IPS-18c (cell line): Measurements from ENCODE around the gene STX16.

Experiments
- H3K4me3 ChIP-seq: 2 replicates; pipeline ENCODE4 v1.7.0; 2013; ENCODE audit warnings: low read depth, mild to moderate bottlenecking, low read length, moderate library complexity; ENCODE audit not compliant: insufficient read depth
- H3K9me3 ChIP-seq: one replicate; pipeline ENCODE4 v1.6.1; 2013; ENCODE audit warnings: mild to moderate bottlenecking, low read length, moderate library complexity; ENCODE audit not compliant: control insufficient read depth, insufficient read depth

Gene STX16

DNA sequence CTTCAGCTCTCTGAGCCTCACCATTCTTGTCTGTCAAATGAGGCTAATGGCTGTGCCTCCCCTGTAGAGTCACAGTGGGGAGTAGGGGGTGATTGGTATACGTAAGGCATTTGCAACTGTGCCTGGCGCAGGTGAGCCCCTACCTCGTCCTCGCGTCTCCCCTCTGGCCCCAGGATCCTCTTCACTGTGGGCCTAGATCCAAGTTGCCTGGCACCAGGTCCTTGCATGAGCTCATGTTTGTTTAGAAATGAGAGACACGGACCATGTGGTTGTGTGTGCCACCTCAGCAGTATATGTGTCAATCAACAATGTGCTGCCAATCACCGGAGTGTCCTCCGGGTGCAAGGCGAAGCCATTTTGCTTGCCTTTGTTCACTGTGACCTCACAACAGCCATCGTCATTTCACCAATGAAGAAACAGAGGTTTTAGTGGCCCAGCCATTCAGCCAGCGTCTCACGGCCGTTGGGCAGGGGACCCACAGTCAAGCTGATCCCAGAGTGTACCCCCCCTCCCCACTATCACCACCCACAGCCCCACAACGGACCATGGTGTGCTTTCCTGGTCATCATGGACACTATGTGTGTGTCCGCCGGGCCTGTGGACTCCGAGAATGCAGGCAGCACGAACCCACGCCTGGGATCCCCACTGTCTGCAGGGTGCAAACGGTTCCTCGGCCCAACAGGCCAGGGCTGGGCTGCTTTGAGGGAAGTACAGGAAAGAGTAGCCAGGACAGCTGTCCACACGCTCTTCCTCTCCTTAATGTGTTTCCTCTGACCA, 35.9 kb upstream of the STX16 start:
- Histone ChIP-seq H3K4me3 (no peak overlapping the region), H3K9me3 (no peaks in the 10 kb centered on the region)

DNA sequence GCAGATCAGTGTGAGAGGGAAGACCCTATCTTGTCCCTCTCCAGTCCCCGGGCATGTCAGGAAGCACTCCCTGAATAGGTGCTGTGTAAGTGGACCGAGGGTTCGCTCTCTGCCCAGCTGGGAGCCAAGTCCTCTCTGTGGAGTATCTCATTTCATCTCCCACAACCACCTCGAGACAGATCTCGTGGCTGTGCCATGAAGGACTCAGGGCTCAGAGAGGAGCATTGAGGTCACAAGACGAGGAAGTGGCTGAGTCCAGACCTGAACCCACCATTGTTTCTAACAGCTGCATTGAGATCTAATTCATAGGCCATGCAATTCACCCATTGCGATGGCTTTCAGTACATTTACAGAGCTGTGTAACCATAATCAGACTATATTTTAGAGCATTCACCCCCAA, 34.7 kb upstream of the STX16 start:
- H3K4me3 ChIP-seq: no peak overlapping the region

DNA sequence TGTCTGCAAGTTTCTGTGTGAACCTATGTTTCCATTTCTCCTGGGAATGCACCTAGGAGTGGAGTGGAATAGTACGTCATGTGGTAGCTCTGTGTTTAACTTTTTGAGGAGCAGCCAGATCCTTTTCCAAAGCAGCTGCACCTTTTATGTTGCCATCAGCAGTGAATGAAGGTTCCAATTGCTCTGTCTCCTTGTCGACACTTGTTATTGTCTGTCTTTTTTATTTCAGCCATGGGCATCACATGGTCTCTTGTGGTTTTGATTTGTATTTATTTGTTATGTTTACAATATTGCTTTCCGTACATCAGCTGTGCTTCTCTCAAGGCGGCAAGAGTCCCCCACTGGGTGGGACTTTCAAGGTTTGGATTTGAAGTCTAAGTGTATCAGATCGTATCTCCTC, 33.9 kb upstream of the STX16 start:
- H3K9me3 ChIP-seq: no peaks in the 10 kb centered on the region
- H3K4me3 ChIP-seq: no peak overlapping the region

More for the DNA sequence above, 34.7 kb upstream of the STX16 start:
- no peaks in the 10 kb centered on the region for H3K9me3 ChIP-seq

DNA sequence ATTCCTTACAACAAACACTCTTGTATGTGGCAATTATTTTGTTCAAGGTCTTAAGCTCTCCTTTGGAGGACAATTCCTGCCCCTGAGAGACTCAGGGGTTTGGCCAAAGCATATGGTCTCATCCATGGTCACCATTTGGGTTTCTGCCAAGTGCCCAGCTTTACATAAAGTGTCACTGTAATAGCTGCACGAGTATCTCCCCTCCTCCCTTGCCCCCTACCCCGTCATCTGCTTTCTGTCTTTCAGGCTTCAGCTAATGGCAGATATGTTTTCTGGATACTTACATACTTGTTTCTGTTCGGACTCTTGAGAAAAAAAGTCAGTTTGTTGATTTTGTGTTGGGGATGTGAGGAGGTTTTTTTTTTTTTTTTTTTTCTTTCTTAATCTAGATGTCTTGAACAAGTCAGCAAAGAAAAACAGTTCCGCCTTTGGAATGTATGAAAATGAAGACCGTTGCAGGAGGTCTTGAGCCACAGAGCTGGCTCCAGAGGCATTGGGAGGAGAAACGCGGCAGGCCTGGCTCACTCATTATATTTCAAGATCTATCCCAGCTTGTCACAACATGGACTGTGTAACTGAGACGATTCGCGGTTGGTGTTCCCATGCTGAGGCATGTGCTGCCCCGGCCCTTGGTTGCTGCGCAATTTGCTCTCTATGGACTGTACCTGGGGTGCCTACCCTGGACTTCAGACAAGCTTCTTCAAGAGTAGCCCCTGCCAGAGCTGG, 32.6 kb upstream of the STX16 start:
- Histone ChIP-seq H3K9me3 (peaks cover 6% of the 10 kb centered on the region), H3K4me3 (no peak overlapping the region)

DNA sequence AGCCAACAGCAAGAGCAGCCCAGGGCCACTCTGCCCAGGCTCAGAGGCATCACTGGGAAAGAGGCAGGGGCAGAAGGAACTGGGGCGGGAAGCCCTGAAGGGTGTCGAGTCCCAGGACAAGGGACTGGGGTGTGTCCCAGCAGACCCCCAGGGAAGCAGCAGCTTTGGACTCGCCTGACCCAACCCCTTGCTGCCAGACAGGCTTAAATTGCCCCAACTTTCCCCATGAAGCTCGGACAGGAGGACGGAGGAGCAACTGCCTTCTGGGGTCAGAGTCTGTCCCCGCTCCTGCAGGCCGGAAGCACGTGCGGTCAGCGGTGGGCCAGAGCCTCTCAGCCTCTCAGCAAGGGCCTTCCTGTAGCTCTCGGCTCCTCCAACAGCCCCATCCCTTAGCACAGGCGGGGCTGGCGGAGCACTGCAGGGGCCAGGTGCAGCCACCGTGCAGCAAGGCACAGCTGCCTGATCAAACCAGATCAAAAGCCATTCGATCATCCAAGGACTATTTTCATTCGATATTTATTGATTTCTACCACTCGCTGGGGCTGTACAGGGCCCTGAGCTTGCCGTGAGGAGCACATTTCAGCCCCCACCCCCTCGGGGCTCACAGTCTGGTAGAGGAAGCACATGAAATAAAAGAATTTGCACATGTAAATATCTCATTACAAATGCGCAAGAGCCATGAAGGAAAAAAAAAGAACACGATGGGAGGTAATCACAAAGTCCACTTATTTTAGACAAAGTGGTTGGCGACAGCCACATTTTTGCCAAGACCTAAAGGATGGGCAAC, 31.8 kb upstream of the STX16 start:
- Histone ChIP-seq H3K9me3 (peaks cover 6% of the 10 kb centered on the region), H3K4me3 (no peak overlapping the region)

DNA sequence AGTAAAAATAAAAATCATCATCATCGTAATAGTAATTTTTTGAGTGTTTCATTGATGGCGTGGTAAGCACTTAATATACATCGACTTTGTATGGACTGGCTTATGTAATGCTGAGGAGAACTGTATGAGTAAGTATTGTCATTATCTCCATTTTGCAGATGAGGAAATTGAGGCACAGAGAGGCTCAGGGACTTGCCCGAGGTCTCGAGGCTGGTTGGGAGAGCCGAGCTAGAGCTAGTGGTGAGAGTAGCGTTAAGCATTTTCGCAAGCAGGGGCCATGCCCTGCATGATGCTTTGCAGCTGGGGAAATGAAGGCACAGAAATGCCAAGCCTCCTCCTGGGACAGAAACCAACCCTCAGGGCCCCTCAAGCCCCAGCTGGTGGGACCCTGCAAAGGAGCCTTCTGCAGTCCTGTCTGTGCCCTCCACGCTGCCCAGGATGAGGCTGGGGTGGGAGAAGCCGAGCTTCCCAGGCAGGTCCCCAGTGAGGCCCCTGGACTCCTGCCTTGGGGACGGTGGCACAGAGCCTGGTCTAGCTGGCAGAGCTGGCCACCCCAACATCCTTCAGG, 31.1 kb upstream of the STX16 start:
- no peak overlapping the region for H3K4me3 ChIP-seq
- H3K9me3 ChIP-seq: peaks cover 6% of the 10 kb centered on the region

DNA sequence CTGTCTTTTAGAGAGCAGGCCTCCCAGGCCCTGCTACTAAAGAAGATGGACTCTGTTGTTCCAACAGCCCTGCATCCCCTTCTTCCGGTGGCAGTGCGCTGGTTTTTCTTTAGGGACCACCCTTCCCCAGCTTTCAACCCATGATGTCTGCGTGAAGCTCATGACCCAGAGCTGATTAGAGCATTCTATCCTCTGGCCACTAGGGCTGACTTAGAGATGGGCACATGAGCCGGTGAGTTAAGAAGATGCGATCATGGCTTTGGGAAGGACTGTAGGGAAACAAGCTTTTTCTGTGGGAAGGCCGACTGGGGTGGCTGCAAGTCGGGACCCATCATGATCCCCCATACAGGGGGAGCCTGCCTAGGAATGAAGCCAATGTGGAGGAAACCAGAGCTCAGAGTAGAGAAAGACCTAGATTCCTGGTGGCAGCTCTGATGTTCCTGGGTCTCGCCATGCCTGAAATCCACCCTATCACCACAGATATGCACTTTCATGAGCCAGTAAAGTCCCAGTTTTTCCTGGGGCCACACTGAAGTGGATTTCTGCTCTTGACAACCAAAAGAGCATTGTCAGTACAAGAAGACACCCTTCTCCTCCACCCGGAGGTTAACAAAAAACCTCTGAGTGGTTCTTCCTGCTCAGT, 29.1 kb upstream of the STX16 start:
- no peak overlapping the region for H3K4me3 ChIP-seq
- H3K9me3 ChIP-seq: peaks cover 6% of the 10 kb centered on the region

DNA sequence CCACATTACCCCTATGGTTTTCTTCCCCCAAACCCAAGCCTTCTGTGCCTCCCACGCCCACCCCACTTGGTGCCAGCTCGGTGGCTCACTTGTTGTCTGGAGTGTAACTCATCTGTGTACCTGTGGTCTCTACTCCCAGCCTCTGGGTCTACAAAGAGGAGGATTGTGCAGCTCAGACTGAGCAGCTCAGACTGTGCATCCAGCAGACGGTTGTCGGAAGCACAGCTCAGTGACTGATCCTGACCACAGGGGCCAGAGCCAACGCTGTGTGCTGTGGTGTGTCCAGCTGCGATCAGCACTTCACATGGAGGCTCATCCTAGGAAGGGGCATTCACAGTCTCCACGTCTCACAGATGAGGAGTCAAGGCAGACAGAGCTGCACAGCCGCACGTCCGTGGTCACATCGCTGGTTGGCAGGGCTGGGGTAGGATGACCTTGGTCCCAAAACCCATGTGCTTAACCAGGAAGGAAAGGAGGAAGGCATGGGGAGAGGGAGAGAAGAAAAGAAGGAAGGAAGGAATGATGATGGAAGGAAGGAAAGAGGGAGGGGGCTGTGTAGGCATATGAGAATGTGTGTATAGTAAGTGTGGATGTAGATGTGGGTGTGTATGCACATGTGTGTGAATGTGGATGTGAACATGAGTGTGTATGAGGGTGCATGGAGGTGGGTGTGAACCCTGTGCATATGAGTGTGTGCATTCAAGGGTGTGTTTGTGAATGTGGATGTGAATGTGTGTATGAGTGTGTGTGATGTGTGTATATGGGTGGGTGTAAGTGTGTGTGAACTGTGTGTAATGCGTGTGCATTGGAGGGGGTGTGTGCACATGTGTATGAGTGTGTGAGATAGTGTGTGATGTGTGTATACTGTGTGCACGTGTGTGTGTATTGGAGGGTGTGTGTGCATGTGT, 28.2 kb upstream of the STX16 start:
- no peak overlapping the region for H3K4me3 ChIP-seq
- H3K9me3 ChIP-seq: peaks cover 6% of the 10 kb centered on the region

DNA sequence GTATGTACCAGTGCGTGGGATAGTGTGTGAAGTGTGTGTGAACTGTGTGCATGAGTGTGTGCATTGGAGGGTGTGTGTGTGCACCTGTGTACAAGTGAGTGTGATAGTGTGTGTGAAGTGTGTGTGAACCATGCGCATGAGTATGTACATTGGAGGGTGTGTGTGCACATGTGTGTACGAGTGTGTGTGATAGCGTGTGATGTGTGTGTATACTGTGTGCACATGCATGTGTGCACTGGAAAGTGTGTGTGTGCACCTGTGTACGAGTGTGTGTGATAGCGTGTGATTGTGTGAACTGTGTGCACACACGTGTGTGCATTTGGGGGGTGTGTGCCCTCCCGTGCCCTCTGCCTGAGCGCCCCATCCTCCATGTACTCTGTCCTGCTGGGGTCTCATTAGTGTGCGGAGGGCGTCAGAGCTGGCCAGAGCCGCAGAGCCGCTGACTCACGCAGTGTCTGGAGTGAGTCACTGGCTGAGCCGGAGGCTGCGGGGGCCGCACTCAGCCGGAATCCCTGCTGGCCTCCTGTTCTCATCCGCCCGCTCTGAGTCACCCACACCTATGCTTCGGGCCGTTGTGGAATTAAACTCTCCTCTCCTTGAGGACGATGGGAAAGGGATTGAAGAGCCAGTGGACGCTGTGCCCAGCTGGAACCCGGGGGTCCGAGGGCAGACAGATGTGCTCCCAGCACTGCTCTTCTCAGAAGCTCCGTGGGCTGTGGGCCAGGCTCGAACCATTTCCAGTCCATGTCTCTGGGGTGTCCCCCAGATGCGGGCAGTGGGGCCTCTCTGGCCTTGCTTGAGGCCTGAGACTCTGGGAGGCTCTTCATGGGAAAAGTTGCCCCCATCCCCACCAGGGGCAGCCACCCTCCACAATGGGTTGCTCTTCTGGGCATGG, 27.3 kb upstream of the STX16 start:
- no peak overlapping the region; the same call in 1 of the 2 replicates for H3K4me3 ChIP-seq
- peaks cover 6% of the 10 kb centered on the region for H3K9me3 ChIP-seq

DNA sequence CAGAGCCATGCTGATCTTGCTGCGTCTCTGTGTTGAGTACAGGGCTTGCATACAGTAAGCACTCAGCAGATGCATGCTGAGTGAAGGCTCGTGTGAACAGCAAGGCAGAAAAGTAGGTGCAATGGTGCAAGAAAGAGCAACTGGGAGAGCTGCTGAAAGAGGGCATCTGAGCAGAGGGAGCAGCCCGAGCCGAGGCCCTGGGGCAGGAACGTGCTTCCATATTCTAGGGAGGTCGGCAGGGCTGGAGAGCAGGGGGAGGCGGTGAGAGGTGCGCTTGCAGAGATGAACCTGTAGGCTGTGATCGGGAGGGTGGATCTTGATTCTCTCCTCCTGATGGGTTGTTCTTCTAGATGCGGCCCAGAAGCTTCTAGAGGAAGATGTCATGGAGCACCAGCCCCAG, 26.4 kb upstream of the STX16 start:
- no peak overlapping the region for H3K4me3 ChIP-seq
- peaks cover 6% of the 10 kb centered on the region for H3K9me3 ChIP-seq

DNA sequence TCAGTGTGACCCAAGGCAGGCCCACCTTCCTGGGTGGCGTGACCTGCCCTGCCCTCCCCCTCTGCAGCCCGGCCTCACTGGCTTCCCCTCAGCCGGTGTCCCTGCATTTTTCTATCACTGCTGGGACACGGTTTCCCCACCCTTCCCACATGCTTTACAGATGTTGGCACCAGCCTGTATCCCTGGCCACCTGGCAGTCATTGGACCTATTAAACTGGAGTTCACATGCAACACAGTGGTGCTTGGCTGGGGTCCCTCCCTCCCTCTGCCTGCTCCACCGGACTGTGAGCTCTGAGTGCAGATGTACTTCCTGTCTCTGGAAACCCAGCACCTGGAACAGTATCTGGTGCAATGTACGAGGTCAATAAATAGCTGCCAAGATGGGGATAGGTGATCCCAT, 25.5 kb upstream of the STX16 start:
- peaks cover 6% of the 10 kb centered on the region for H3K9me3 ChIP-seq
- no peak overlapping the region for H3K4me3 ChIP-seq

DNA sequence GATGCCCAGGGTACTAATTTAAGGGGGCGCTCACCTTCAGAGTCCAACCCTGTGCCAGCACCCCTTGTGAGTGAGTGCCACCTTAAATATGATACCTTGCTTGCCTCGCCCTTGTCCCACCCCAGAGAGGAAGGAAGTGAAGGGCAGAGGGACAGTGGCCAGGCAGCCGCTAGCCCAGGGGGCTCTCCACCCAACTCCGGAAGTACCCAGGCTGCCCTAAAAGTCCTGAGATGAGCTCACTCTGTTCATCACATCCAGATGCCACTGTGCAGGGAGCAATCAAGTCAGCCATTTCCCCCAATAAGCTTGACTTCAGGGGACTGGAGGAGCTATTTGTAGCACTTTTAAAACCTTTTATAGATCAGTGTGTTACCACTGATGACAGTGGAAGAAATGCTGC, 25.0 kb upstream of the STX16 start:
- no peak overlapping the region for H3K4me3 ChIP-seq
- peaks cover 6% of the 10 kb centered on the region for H3K9me3 ChIP-seq

DNA sequence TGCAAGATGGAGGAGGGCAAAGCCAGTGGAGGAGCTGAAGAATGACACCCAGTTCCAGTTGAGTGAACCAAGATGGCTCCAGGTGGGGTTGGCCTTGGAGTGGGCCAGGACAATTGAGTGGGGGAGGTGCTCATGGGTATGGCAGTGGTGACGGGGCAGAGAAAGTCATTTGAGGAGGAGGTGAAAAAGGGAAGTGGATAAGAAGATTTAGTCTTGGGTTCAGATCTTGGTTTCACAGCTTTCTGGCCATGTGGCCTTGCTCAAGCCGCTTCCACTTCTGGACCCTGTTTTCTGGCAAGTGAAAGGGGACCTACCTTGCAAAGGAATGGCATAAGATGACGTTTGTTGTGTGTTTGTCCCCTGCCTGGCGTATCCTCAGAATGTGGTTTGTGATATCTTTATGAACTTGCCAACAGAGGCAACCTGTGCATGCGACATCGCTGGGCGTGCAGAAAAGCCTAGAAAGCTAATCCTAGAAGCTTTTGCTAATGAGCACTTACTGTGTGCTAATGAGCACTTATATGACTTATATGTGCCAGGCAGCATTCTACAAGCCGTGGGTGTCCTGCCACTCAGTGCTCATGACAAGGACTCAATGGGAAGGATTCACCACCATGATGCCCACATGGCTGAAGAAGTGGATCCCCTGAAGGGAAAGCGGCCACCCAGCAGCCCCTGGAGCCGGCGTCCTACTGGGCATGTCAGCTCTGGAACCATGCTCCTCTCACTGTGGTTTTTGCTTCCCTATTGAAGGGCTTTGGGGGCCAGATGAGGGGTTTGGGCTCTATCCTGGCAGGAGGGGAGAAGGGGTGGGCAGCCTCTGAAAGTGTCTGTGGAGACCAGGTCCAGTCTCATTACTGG, 23.6 kb upstream of the STX16 start:
- H3K4me3 ChIP-seq: no peak overlapping the region
- H3K9me3 ChIP-seq: peaks cover 5% of the 10 kb centered on the region

DNA sequence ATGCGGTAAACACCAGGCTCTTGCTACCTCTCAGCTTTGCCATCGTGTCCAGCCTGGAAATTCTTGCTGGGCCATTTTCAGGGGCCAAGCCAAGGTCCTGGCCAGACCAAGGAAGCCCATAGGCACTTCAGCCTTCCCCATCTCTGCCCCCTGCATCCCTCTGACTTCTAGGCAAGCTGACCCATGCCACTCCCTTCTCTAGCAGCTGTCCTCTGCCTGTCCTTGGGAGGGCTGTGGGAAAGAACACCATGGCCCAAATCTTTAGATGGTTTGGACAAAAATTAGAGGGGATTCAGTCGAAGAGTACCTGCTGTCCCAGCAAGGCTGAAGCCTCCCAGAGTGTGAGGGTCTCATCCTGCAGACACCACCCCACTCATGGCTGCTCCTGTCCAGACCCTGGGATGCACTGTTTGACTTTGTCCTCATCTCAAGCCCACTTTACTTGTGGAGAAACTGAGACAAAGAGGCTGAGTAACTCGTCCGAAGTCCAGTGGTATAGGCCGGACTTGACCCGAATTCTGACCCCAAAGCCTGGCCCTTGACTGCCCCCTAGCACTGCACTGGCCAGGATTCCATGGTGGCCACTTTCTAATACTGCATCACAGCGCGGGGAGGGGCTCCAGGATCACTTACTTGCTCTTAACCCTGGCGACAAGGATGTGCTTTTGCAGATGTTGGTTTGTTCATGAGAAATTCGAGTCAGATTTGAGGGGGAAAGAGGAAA, 22.4 kb upstream of the STX16 start:
- Histone ChIP-seq H3K4me3 (no peak overlapping the region), H3K9me3 (no peaks in the 10 kb centered on the region)
